Stimulated activated CD8-positive, alpha-beta memory T cell treated with anti-CD3 and anti-CD28 coated beads, Interleukin-12 subunit alpha, Interleukin-12 subunit beta, amount 100 ng/mL, for 24 hours (primary cell): ENCODE results near the gene SNRPB.

Experiments
- DNase-seq: peaks from one replicate; pipeline ENCODE4 v3.0.0-alpha.2; 2020; ENCODE audit errors: extremely low read depth

Gene SNRPB

DNA sequence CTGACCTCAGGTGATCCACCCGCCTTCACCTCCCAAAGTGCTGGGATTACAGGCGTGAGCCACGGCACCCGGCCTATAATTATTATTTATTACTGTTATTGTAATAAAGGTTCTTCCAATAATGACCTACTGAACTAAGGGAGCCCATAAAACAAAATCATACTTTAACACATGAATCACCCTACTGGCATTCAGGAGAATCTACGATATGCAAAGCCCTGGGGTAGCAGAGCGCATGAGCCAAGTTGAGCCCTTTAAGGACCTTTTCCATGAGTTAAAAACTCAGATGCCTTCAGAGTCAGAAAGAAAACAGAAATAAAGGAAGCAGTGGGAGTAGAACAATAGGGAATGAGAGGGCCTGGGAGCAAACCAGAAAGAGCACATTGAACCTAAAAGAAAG, 41.5 kb downstream of the SNRPB start:
- no peak for DNase-seq

DNA sequence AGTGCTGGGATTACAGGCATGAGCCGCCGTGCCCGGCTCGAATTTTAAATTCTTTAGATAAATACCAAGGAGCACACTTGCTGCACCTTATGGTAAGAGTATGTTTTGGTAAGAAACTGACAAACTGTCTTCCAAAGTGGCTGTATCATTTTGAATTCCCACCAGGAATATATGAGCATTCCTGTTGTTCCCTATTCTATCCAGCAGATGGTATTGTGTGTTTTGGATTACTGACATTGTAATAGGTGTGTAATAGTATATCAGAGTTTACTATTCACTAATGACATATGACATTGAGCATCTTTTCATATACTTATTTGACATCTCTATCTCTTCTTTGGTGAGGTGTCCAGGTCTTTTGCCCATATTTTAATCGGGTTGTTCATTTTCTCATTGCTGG, 49.3 kb downstream of the SNRPB start:
- DNase-seq, result no peak

DNA sequence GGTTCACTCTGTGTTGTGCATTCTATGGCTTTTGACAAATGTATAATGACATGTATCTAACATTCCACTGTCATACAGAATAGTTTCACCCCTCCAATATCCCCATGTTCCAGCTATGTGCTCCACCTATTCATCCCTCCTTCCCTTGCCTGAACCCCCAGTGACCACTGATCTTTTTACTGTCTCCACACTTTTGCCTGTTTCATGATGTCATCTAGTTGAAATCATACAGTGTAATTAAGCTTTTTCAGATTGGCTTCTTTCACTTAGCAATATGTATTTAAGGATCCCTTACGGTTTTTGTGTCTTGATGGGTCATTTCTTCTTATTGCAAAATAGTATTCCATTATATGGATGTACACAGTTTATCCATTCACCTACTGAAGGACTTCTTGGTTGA, 50.1 kb downstream of the SNRPB start:
- no peak for DNase-seq

DNA sequence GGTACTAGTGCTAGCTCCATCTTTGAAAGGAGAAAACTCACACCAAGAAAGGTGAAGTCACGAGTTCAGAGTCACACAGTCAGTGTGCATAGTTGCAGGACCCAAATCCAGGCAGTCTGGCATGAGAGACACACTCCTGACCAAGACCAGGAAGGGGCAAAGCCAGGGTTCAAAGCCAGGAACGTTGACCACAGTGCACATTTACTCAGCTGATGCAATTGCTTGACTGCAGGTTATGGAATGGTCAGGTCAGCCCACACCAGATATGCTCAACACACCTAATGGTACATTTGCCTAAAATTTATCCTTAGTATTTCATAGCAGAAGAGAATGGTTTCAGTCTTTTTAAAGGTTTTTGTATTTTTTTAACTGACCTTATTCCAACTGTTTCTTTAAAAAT, 52.2 kb downstream of the SNRPB start:
- DNase-seq, result no peak

DNA sequence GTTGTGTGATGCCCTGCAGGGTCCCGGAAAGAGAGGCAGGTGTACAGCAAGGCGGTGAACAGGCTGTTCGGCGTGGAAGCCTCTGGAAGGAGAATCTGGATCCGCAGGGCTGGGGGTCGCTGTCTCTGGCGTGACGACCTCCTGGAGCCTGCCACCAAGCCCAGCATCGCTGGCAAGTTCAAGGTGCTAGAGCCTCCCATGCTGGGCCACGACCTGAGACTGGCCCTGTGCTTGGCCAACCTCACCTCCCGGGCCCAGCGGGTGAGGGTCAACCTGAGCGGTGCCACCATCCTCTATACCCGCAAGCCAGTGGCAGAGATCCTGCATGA, 53.4 kb downstream of the SNRPB start:
- no peak for DNase-seq

DNA sequence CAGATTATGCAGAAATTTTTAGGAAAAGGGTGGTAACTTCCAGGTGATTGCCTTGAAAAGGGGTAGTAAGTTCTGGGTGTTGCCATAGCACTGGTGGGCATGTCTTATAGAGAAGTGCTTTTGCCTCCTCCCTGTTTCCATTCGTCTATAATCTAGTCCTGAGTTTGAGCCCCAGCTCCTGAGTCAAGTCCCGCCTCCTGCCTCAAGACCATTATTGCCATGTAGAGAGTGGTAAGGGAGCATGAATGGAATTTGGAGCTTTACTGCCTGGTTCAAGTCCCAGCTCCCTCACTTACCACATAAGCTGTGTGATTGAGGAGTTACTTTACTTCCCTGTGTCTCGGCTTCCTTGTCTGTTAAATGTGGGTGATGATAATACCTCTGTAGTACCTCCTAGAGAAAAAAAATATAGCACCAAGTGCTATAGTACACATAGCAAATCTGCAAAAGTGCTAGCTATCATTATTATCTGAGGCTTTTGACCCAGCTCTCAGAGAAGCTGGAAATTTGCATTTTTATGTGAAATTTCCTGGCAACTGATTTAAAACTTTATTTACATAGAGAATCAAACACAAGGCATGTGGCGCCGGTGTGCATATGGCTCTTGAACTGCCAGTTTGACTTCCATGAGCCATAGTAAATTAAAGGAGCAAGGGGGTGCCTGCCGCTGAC, 53.9 kb downstream of the SNRPB start:
- DNase-seq, result no peak
